Neuronal stem cell (in vitro differentiated cells): ENCODE results near the gene CACNB1.

Experiments
- DNase-seq: peaks from one replicate; pipeline ENCODE4 v3.0.0-alpha.2; 2013; ENCODE audit warnings: low spot score
- H2AFZ ChIP-seq: one replicate; pipeline ENCODE4 v1.6.1; 2013; ENCODE audit warnings: mild to moderate bottlenecking, low read length, inconsistent platforms
- H2AK5ac ChIP-seq: 2 replicates; pipeline ENCODE4 v1.6.1; 2013; ENCODE audit warnings: low read depth, mild to moderate bottlenecking, inconsistent platforms, low read length, moderate library complexity, mixed read lengths
- H2BK120ac ChIP-seq: 2 replicates; pipeline ENCODE4 v1.6.1; 2013; ENCODE audit warnings: low read depth, mild to moderate bottlenecking, inconsistent platforms, low read length, moderate library complexity, mixed read lengths
- H2BK12ac ChIP-seq: one replicate; pipeline ENCODE4 v1.6.1; 2013; ENCODE audit warnings: low read length, inconsistent platforms
- H2BK15ac ChIP-seq: 2 replicates; pipeline ENCODE4 v1.6.1; 2013; ENCODE audit warnings: mild to moderate bottlenecking, low read length, inconsistent platforms, mixed read lengths
- H2BK5ac ChIP-seq: one replicate; pipeline ENCODE4 v1.6.1; 2013; ENCODE audit warnings: inconsistent platforms, mild to moderate bottlenecking, low read length, moderate library complexity
- H3K14ac ChIP-seq: one replicate; pipeline ENCODE4 v1.6.1; 2013; ENCODE audit warnings: low read length, inconsistent platforms
- H3K18ac ChIP-seq: 2 replicates; pipeline ENCODE4 v1.6.1; 2013; ENCODE audit warnings: low read length, inconsistent platforms
- H3K23ac ChIP-seq: 2 replicates; pipeline ENCODE4 v1.6.1; 2013; ENCODE audit warnings: low read depth, mild to moderate bottlenecking, mixed read lengths, low read length, inconsistent platforms; ENCODE audit not compliant: poor library complexity
- H3K27ac ChIP-seq: replicated peaks from 3 replicates; pipeline ENCODE4 v1.5.1; 2013; ENCODE audit warnings: low read length, inconsistent platforms
- H3K27me3 ChIP-seq, 3 experiments: 2 replicates each; pipeline ENCODE4 v1.6.1; 2013; ENCODE audit warnings: low read length in 3 of 3, mild to moderate bottlenecking in 2 of 3, inconsistent platforms in 1 of 3, low read depth in 1 of 3, mixed read lengths in 1 of 3, moderate library complexity in 1 of 3; ENCODE audit not compliant: control insufficient read depth in 3 of 3, insufficient read depth in 3 of 3
- H3K36me3 ChIP-seq, 2 donors: replicated peaks in 1 of 2; 2 replicates each; pipeline ENCODE4 v1.6.1; 2013; ENCODE audit warnings: low read length in 2 of 2; ENCODE audit not compliant: control insufficient read depth in 2 of 2, insufficient read depth in 2 of 2
- H3K4ac ChIP-seq: 2 replicates; pipeline ENCODE4 v1.6.1; 2013; ENCODE audit warnings: inconsistent platforms, mild to moderate bottlenecking, low read length, moderate library complexity
- H3K4me1 ChIP-seq, 2 donors: 1 replicate in 1 of 2; 2 replicates in 1 of 2; pipeline ENCODE4 v1.6.1; 2013; ENCODE audit warnings: low read length in 2 of 2, low read depth in 1 of 2; ENCODE audit not compliant: control insufficient read depth in 2 of 2, insufficient read depth in 1 of 2
- H3K4me2 ChIP-seq: one replicate; pipeline ENCODE4 v1.6.1; 2013; ENCODE audit warnings: mild to moderate bottlenecking, low read length, inconsistent platforms; ENCODE audit not compliant: insufficient read depth, poor library complexity, severe bottlenecking
- H3K4me3 ChIP-seq, 2 donors: 2 replicates each; pipeline ENCODE4 v1.5.1; 2013; ENCODE audit warnings: low read length in 2 of 2, mild to moderate bottlenecking in 2 of 2, inconsistent platforms in 1 of 2, moderate library complexity in 1 of 2
- H3K79me1 ChIP-seq: one replicate; pipeline ENCODE4 v1.6.1; 2013; ENCODE audit warnings: low read depth, mild to moderate bottlenecking, inconsistent platforms, low read length, moderate library complexity
- H3K9ac ChIP-seq: one replicate; pipeline ENCODE4 v1.6.1; 2013; ENCODE audit warnings: mild to moderate bottlenecking, low read depth, low read length, inconsistent platforms; ENCODE audit not compliant: poor library complexity
- H3K9me3 ChIP-seq, 2 donors: replicated peaks in 1 of 2; 2 replicates each; pipeline versions ENCODE3 to v1.6.1; 2013; ENCODE audit warnings: low read length in 2 of 2, mild to moderate bottlenecking in 2 of 2, inconsistent platforms in 1 of 2, low read depth in 1 of 2, mixed read lengths in 1 of 2, moderate library complexity in 1 of 2; ENCODE audit not compliant: control insufficient read depth in 2 of 2, insufficient read depth in 1 of 2
- H4K8ac ChIP-seq: one replicate; pipeline ENCODE4 v1.6.1; 2013; ENCODE audit warnings: low read depth, mild to moderate bottlenecking, inconsistent platforms, low read length, moderate library complexity
- H4K91ac ChIP-seq: one replicate; pipeline ENCODE4 v1.6.1; 2013; ENCODE audit warnings: low read length, low read depth, mild to moderate bottlenecking, inconsistent platforms; ENCODE audit not compliant: poor library complexity
- WGBS, 2 donors: extraction: QIAGEN DNeasy Blood & Tissue Kit; methylation state at CpG; one replicate each; pipeline ENCODE4 v1.1.7; 2013; ENCODE audit warnings: missing lambda C conversion rate in 2 of 2, mixed read lengths in 1 of 2; ENCODE audit not compliant: insufficient read length in 2 of 2, insufficient replicate concordance in 1 of 2; ENCODE audit errors: extremely low coverage in 2 of 2; 5-methylcytosine and 5-hydroxymethylcytosine counted together

CACNB1 gene

GRCh38 chr17:39230361-39230760, 32.9 kb upstream of the CACNB1 start:
- Histone ChIP-seq H3K9ac (no peak overlapping the region), H3K4me3 (no peak overlapping the region), H3K27me3 (peaks cover 2 to 22% (median 7%) of the 10 kb centered on the region in 3 experiments), H3K79me1 (no peaks in the 10 kb centered on the region), H3K18ac (no peak overlapping the region), H3K36me3 (no peaks in the 10 kb centered on the region), H3K23ac (no peak overlapping the region), H2BK120ac (no peak overlapping the region), H2BK5ac (peak overlapping the region; percentile 45), H3K27ac (no peak overlapping the region), H4K8ac (no peak overlapping the region), H3K4me2 (no peak overlapping the region), H3K14ac (no peak overlapping the region), H3K4me1 (peaks cover 21 to 28% of the 10 kb centered on the region in 2 donors), H2AK5ac (no peak overlapping the region), H4K91ac (no peak overlapping the region), H2BK12ac (no peak overlapping the region), H2AFZ (no peak overlapping the region), H2BK15ac (no peak overlapping the region), H3K9me3 (no peaks in the 10 kb centered on the region), H3K4ac (no peak overlapping the region)
- no peak for DNase-seq
- no CpG with 5 or more reads among the region's 1 CpG for WGBS, 2 donors

GRCh38 chr17:39229274-39229913, 31.9 kb upstream of the CACNB1 start:
- Histone ChIP-seq H3K36me3 (no peaks in the 10 kb centered on the region), H3K4me2 (no peak overlapping the region), H2AFZ (peak overlapping the region; percentile 55), H3K14ac (no peak overlapping the region), H3K4me3 (no peak overlapping the region), H3K4ac (no peak overlapping the region), H2BK15ac (no peak overlapping the region), H2BK5ac (no peak overlapping the region), H3K79me1 (no peaks in the 10 kb centered on the region), H3K27ac (peak overlapping the region; percentile 6), H3K27me3 (peaks cover 12 to 31% (median 17%) of the 10 kb centered on the region in 3 experiments), H2BK12ac (no peak overlapping the region), H2BK120ac (no peak overlapping the region), H3K18ac (peak overlapping the region; percentile 69), H4K91ac (peak overlapping the region; percentile 38), H3K4me1 (peaks cover 21 to 32% of the 10 kb centered on the region in 2 donors), H4K8ac (no peak overlapping the region), H3K9ac (no peak overlapping the region), H3K9me3 (no peaks in the 10 kb centered on the region), H2AK5ac (peak overlapping the region; percentile 96), H3K23ac (no peak overlapping the region)
- no peak for DNase-seq
- no CpG with 5 or more reads among the region's 11 CpGs for WGBS, 2 donors

DNA sequence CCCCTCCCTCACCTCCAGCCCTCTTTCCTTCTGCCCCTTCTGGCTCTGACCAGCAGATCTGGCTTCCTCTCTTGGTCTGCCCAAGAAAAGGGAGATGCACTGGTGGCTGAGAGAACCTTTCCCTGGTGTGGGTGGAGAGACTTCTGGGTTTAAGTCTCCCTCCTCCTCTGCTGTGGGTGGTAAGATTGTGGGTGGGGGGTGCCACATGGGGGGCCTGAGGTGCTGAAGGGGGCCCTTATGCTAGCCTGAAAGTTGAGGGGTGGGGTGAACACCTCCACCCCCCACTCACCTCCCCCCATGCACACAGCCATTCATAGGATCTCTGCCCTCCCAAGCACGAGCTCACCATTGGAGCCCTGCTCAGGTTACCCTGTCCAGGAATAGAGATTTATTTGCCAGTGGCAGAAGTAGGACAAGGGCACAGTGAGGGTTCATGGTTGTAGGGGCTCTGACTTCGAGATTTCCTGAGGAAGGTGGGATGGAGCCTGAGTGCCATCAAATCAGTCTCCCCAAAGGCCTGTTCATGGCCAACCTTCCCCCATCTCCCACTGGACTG, 30.0 kb upstream of the CACNB1 start:
- Histone ChIP-seq H3K9ac (no peak overlapping the region), H2BK15ac (peak overlapping the region; percentile 77), H2AFZ (no peak overlapping the region), H3K27me3 (peaks cover 16 to 51% (median 36%) of the 10 kb centered on the region in 3 experiments), H4K8ac (no peak overlapping the region), H3K18ac (peak overlapping the region; percentile 23), H4K91ac (no peak overlapping the region), H3K9me3 (peaks cover 0 to 1% of the 10 kb centered on the region in 2 donors), H3K23ac (no peak overlapping the region), H3K4ac (no peak overlapping the region), H3K4me2 (no peak overlapping the region), H3K27ac (no peak overlapping the region), H2BK12ac (no peak overlapping the region), H3K36me3 (no peaks in the 10 kb centered on the region), H2BK5ac (peak overlapping the region; percentile 26), H3K4me3 (no peak overlapping the region), H2BK120ac (peak overlapping the region; percentile 4), H3K14ac (no peak overlapping the region), H2AK5ac (peak overlapping the region; percentile 73), H3K79me1 (no peaks in the 10 kb centered on the region), H3K4me1 (peaks cover 23 to 32% of the 10 kb centered on the region in 2 donors)
- DNase-seq: no peak
- WGBS, 2 donors: no CpG with 5 or more reads among the region's 2 CpGs

DNA sequence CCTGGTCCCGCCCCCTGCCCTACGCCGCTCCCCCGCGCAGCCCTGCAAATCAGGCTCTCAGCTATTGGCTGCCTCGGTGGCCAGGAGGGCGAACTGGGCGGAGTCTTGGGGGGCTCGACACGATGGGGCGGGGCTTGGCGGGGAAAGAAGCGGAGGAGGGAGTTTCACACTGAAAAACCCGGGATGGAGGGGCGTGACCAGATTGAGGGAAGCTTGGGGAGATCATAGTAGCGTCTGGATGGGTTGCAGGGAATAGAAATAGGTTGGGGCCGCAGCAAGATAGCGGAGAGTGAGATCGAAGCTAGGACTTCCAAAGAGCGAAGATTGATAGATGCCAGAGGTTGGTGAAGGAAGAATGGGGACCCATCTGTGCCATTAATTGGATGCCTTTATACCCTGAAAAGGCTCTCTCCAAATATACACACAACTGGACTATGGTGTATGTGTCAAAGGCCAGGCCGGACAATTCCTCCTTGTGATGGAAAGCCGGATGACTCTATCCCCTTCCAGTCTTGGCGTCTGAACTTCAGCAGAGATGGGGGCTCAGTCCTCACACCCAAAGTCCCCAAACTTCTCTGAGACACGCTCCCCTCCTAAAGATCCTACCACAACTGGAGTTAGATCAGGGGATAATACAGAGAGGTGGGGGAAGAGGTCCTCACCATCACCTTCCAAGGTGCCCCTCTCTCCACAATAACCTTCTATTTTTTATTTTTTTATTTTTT, 28.7 kb upstream of the CACNB1 start:
- Histone ChIP-seq H3K23ac (no peak overlapping the region), H3K4ac (no peak overlapping the region), H3K27ac (no peak overlapping the region), H2BK12ac (no peak overlapping the region), H3K9ac (no peak overlapping the region), H3K36me3 (no peaks in the 10 kb centered on the region), H2AFZ (peak overlapping the region; percentile 92), H3K27me3 (peaks cover 16 to 61% (median 41%) of the 10 kb centered on the region in 3 experiments), H3K79me1 (no peaks in the 10 kb centered on the region), H2BK5ac (no peak overlapping the region), H3K4me3 (peak overlapping the region in 1 of 2 donors; percentile 40), H3K18ac (no peak overlapping the region), H3K14ac (no peak overlapping the region), H3K9me3 (peaks cover 0 to 1% of the 10 kb centered on the region in 2 donors), H2BK120ac (no peak overlapping the region), H4K8ac (no peak overlapping the region), H3K4me1 (peaks cover 12 to 20% of the 10 kb centered on the region in 2 donors), H2AK5ac (no peak overlapping the region), H3K4me2 (peak overlapping the region; percentile 52), H4K91ac (no peak overlapping the region), H2BK15ac (no peak overlapping the region)
- peak; percentile 91 for DNase-seq
- no CpG with 5 or more reads among the region's 24 CpGs for WGBS, 2 donors
